ENCODE data around the gene NMNAT2.

GRCh38 chr1:183288583-183288982, 129.6 kb downstream of the NMNAT2 start:
- TF ChIP-seq CTCF (conservative IDR thresholded peaks at IDR 0.05; ENCODE audit: low read length) (no peak), EZH2phosphoT487 (IDR thresholded peaks at IDR 0.05; ENCODE audit: borderline replicate concordance, low read depth, low read length) (no peak)

Measured in OCI-LY7 (cell line).